AG09319 (cell line): ENCODE results near the gene OGDHL.

Experiments used
- DNase-seq: peaks from one replicate; pipeline ENCODE4 v3.0.0-alpha.2; 2010; ENCODE audit warnings: low read depth; ENCODE audit errors: extremely low read depth
- CTCF ChIP-seq: IDR thresholded peaks from 2 replicates; pipeline ENCODE4 v1.5.1; 2011; ENCODE audit warnings: low read depth, mild to moderate bottlenecking, inconsistent platforms, low read length, moderate library complexity

The OGDHL gene

GRCh38 chr10:49738616-49739360 lies 23.3 kb downstream of the OGDHL start:
- no peak for TF ChIP-seq CTCF

GRCh38 chr10:49737474-49738201 lies 24.5 kb downstream of the OGDHL start:
- no peak for TF ChIP-seq CTCF
- no peak for DNase-seq

More at GRCh38 chr10:49738616-49739360, 23.3 kb downstream of the OGDHL start:
- DNase-seq = no peak

GRCh38 chr10:49736564-49737113 lies 25.5 kb downstream of the OGDHL start:
- no peak for TF ChIP-seq CTCF
- no peak for DNase-seq

GRCh38 chr10:49735848-49736563 lies 26.1 kb downstream of the OGDHL start:
- DNase-seq = no peak
- no peak for TF ChIP-seq CTCF

- TF ChIP-seq CTCF = no peak
- DNase-seq = no peak
These were observed 27.0 kb downstream of the OGDHL start for GRCh38 chr10:49735161-49735560.

GRCh38 chr10:49734676-49735075 lies 27.4 kb downstream of the OGDHL start:
- no peak for TF ChIP-seq CTCF
- no peak for DNase-seq

- no peak for TF ChIP-seq CTCF
- no peak for DNase-seq
These were observed 28.3 kb downstream of the OGDHL start for GRCh38 chr10:49733866-49734265.
